Measurements from ENCODE around the gene HELB. TPM values are rescaled to one million over a fixed set of nuclear protein-coding genes. Genes with fewer than 3 reads are reported as not detected.
A peak's percentile ranks its signal among the peaks of the same experiment; 100 is the strongest.

HELB gene
- total RNA-seq, 2 experiments from 2014 or later: 42.3 to 43.3 TPM

- H3K4me3 Mint-ChIP-seq: no peak overlapping the region
- POLR2A ChIA-PET: no interaction called here
- peak overlapping the region; percentile 58 for H3K27ac Mint-ChIP-seq
Measured at GRCh38 chr12:66309606-66310005, 7.3 kb downstream of the HELB start.

GRCh38 chr12:66312189-66312588 is 9.9 kb downstream of the HELB start:
- Mint-ChIP-seq H3K4me1 (peaks cover 61% of the 10 kb centered on the region), H3K4me3 (peak overlapping the region; percentile 2), H3K27ac (no peak overlapping the region), H3K36me3 (ENCODE audit: low read depth) (peaks cover 70% of the 10 kb centered on the region), H3K9me3 (peaks cover 2% of the 10 kb centered on the region), H3K27me3 (no peaks in the 10 kb centered on the region)
- ChIA-PET CTCF (interaction anchor here (0.6 to 2.4 kb wide), 3 partner anchors 10 to 814 kb away, joined by 3 to 8 read pairs (median 3); partner anchors contain the start of gene HELB), POLR2A (no interaction called here)
- DNase-seq: no peak

More at GRCh38 chr12:66309606-66310005, 7.3 kb downstream of the HELB start:
- CTCF ChIA-PET: no interaction called here
- peaks cover 80% of the 10 kb centered on the region for H3K4me1 Mint-ChIP-seq
- no peak for DNase-seq
- H3K9me3 Mint-ChIP-seq: peaks cover 2% of the 10 kb centered on the region
- H3K27me3 Mint-ChIP-seq: no peaks in the 10 kb centered on the region
- peaks cover 84% of the 10 kb centered on the region for H3K36me3 Mint-ChIP-seq (ENCODE audit: low read depth)

DNA sequence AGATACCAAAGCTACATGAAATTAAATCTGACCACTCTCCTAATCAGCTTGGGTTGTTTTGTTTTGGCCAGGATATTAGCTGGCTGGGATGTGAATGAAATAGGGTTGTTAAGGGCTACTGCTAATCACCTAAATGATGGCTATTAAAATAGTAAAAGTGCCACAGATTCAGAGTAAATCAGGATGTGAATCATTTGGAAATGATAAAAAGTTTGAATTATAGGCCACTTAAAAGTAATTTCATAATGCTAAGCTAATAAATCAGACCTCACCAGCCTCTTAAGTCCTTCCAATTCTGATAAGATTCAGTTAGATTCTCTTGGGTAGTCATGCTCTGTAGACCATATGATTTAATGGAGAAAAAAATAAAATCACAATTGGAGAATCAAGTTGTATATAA is 12.0 kb downstream of the HELB start:
- Mint-ChIP-seq H3K27me3 (no peaks in the 10 kb centered on the region), H3K36me3 (ENCODE audit: low read depth) (peaks cover 68% of the 10 kb centered on the region), H3K27ac (no peak overlapping the region), H3K9me3 (peaks cover 2% of the 10 kb centered on the region), H3K4me3 (no peak overlapping the region), H3K4me1 (peaks cover 62% of the 10 kb centered on the region)
- CTCF ChIA-PET: interaction anchor here (0.6 to 2.5 kb wide), 3 partner anchors 12 to 1677 kb away, joined by 3 to 6 read pairs (median 3); partner anchors contain the start of gene HELB
- POLR2A ChIA-PET: no interaction called here
- DNase-seq: no peak

DNA sequence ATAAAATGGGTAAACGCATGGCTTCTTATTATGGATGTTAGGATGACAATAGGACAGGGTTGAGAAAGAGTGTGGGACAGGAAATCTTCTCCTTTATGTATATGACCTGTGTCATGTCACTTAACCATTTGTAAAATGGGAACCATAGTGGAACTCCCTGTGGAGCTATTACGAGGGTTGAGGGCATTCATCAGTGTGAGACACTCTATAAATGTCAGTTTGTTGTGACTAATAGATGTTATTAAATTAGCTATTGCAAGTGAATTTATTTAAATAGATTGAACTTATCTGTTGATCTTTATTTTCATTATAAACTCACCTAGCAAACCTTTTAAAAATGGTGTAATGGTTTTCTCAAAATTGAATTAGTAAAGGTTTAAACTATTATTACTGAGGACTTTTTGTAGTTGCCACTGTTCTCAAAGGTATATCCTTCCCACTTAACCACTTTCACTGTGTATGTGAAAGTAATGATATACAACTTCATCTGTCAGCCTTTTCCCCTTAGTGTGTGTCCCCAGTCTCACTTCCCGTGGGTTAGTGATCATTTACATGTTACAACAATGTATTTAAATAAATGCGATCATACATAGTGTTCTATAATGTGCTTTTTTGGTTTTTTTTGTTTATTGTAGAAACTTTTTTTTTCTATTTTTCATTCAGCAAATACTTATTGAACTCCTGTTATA is 17.1 kb downstream of the HELB start:
- POLR2A ChIA-PET: no interaction called here
- CTCF ChIA-PET: interaction anchor here (0.7 kb wide), 1 partner anchor 12 kb away, joined by 3 read pairs; no protein-coding TSS in a partner anchor
- no peak overlapping the region for H3K4me3 Mint-ChIP-seq
- H3K27ac Mint-ChIP-seq: no peak overlapping the region
- H3K36me3 Mint-ChIP-seq (ENCODE audit: low read depth): peaks cover 57% of the 10 kb centered on the region
- no peaks in the 10 kb centered on the region for H3K27me3 Mint-ChIP-seq
- no peaks in the 10 kb centered on the region for H3K9me3 Mint-ChIP-seq
- no peak for DNase-seq
- peaks cover 28% of the 10 kb centered on the region for H3K4me1 Mint-ChIP-seq

DNA sequence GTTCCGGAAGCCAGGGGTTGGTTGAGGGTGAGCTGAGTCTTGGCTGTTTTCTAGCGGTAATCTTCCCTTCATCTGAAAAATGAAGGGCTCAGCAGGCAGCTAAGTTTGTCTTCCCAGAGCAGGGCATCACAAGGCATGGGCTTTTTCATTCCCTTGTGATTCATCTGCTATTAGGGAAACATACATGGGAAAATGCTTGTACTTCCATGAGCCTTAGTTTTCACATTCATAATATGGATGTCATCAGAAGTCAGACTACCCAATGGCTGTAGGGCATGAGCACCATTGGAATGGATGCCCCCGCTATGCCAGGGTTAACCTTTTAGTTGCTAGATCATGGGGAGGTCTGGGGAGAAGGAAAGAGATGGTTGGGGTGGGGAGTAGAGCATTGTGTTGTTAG is 18.7 kb downstream of the HELB start:
- Mint-ChIP-seq H3K9me3 (no peaks in the 10 kb centered on the region), H3K27ac (no peak overlapping the region), H3K4me1 (peaks cover 28% of the 10 kb centered on the region), H3K36me3 (ENCODE audit: low read depth) (peaks cover 67% of the 10 kb centered on the region), H3K4me3 (no peak overlapping the region), H3K27me3 (no peaks in the 10 kb centered on the region)
- ChIA-PET CTCF (no interaction called here), POLR2A (no interaction called here)
- no peak for DNase-seq

GRCh38 chr12:66321435-66321834 is 19.1 kb downstream of the HELB start:
- Mint-ChIP-seq H3K27me3 (no peaks in the 10 kb centered on the region), H3K27ac (no peak overlapping the region)

GRCh38 chr12:66323017-66323416 is 20.7 kb downstream of the HELB start:
- ChIA-PET POLR2A (no interaction called here), CTCF (no interaction called here)
- Mint-ChIP-seq H3K27me3 (no peaks in the 10 kb centered on the region), H3K4me1 (peaks cover 17% of the 10 kb centered on the region), H3K36me3 (ENCODE audit: low read depth) (peaks cover 72% of the 10 kb centered on the region), H3K27ac (no peak overlapping the region), H3K4me3 (no peak overlapping the region), H3K9me3 (no peaks in the 10 kb centered on the region)
- no peak for DNase-seq

More at GRCh38 chr12:66321435-66321834, 19.1 kb downstream of the HELB start:
- H3K4me1 Mint-ChIP-seq: peaks cover 26% of the 10 kb centered on the region
- DNase-seq: no peak
- peaks cover 67% of the 10 kb centered on the region for H3K36me3 Mint-ChIP-seq (ENCODE audit: low read depth)
- ChIA-PET CTCF (interaction anchor here (1.2 kb wide), 1 partner anchor 10 kb away, joined by 3 read pairs; no protein-coding TSS in a partner anchor), POLR2A (no interaction called here)
- no peaks in the 10 kb centered on the region for H3K9me3 Mint-ChIP-seq
- no peak overlapping the region for H3K4me3 Mint-ChIP-seq

DNA sequence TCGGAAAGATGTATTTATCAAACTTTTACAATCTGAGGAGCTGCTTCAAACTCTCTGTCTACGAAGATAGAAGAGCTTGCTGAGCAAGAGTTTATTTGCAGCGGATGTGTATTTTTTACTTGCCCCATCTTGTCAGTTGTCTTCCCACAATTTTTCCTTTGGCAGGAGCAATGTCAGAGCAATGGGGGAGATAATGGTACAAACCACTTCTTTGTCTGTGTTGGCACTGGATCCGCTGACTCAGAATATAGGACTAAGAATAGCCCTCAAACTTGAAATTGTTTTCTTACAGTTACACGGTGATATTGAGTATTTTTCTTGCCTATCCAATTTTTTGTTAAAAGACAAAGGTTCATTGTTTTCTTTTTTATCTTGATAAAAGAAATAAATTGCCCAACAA is 27.6 kb downstream of the HELB start:
- Mint-ChIP-seq H3K4me1 (peaks cover 4% of the 10 kb centered on the region), H3K27ac (no peak overlapping the region), H3K9me3 (no peaks in the 10 kb centered on the region), H3K4me3 (no peak overlapping the region), H3K27me3 (no peaks in the 10 kb centered on the region), H3K36me3 (ENCODE audit: low read depth) (peaks cover 75% of the 10 kb centered on the region)
- POLR2A ChIA-PET: no interaction called here
- CTCF ChIA-PET: interaction anchor here (1.5 to 1.6 kb wide), 2 partner anchors 22 to 27 kb away, joined by 3 to 8 read pairs; partner anchors contain the start of gene HELB
- DNase-seq: no peak

DNA sequence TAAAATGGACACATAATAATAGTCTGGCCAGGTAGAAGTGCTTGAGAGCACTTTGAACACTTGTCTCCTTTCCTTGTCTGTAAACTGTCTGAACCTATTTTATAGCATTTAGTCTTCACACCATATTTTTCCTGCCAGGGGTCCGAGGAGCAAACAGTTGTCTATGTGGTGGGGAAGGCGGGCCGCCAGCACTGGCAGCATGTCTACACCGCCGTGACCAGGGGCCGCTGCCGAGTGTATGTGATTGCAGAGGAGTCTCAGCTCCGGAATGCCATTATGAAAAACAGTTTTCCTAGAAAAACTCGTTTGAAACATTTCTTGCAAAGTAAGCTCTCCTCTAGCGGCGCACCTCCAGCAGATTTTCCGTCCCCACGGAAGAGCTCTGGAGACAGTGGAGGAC is 28.7 kb downstream of the HELB start:
- Mint-ChIP-seq H3K4me3 (no peak overlapping the region), H3K4me1 (peaks cover 4% of the 10 kb centered on the region), H3K27me3 (no peaks in the 10 kb centered on the region), H3K9me3 (no peaks in the 10 kb centered on the region), H3K36me3 (ENCODE audit: low read depth) (peaks cover 64% of the 10 kb centered on the region), H3K27ac (no peak overlapping the region)
- POLR2A ChIA-PET: no interaction called here
- CTCF ChIA-PET: no interaction called here
- no peak for DNase-seq

DNA sequence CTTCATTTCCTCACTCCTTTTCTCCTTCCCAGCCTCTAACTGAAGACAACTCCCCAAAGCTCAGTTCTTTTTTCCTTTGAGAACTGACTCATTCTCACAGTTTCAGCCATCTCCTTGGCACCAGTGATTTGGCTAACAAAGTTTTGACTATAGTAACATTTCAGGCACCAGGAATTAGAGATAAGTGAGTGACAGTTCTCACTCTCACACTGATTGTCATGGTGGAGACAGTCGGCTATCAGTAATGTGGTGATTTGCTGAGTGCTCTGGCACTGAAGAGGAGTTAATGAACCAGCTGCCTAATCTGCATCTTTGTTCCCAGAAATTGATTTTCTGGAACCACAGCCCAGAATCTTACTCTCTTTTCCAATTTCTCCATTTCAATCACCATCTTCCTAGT is 29.5 kb downstream of the HELB start:
- Mint-ChIP-seq H3K36me3 (ENCODE audit: low read depth) (peaks cover 58% of the 10 kb centered on the region), H3K27me3 (no peaks in the 10 kb centered on the region), H3K27ac (no peak overlapping the region), H3K4me1 (peaks cover 4% of the 10 kb centered on the region), H3K4me3 (no peak overlapping the region), H3K9me3 (no peaks in the 10 kb centered on the region)
- CTCF ChIA-PET: no interaction called here
- DNase-seq: no peak
- POLR2A ChIA-PET: no interaction called here

DNA sequence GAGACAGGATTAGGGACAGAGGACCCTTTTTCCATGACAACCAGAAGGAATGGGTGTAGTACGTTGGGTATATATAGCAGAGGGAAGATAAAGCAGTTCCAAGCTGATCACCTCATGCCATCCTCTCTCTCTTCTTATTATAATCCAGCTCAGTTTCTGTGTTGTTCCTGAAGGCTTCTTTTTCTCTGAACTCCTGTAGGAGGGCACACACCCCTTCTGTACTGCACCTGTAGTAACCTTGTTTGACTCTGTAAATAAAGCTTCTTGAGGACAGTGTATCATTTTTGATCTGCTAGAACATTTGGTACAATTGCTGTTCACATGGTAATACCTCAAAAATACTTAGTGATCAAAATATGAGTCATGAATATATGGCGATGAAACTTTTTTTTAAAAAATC is 33.5 kb downstream of the HELB start:
- no peak for DNase-seq
- CTCF ChIA-PET: interaction anchor here (0.6 to 0.8 kb wide), 2 partner anchors 10 to 49 kb away, joined by 3 read pairs; no protein-coding TSS in a partner anchor
- H3K9me3 Mint-ChIP-seq: peaks cover 9% of the 10 kb centered on the region
- H3K27me3 Mint-ChIP-seq: no peaks in the 10 kb centered on the region
- H3K4me3 Mint-ChIP-seq: no peak overlapping the region
- peaks cover 62% of the 10 kb centered on the region for H3K36me3 Mint-ChIP-seq (ENCODE audit: low read depth)
- H3K27ac Mint-ChIP-seq: no peak overlapping the region
- POLR2A ChIA-PET: no interaction called here
- H3K4me1 Mint-ChIP-seq: peaks cover 4% of the 10 kb centered on the region

DNA sequence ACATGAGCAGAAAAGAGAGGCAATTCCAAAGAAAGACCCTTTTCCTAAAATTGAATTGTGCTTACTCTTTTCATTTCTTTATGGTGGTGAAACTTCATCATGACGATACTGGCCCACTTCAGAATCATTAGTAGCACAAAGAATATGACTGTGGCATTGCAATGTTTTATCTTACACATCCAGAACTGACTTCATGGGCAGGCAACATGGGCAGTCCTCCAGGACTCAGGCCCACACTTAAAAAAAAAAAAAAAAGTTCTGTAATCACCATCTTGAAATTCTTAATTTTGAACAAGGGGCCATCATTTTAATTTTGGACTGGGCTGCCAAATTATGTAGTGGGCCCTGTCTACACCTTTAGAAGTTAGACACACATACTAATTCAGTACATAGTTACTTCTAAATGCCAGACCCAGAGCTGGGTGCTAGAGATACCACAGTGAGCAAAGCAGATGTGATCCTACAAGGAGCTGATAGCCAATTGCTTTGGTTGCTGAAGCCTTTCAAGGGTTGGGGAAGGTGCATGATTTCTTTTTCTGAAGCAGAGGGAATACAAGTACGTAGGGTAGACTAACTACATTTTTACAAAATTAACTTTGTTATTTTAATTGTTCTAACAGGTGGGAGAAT is 35.2 kb downstream of the HELB start:
- POLR2A ChIA-PET: no interaction called here
- CTCF ChIA-PET: interaction anchor here (0.7 kb wide), 1 partner anchor 151 kb away, joined by 3 read pairs; no protein-coding TSS in a partner anchor
- Mint-ChIP-seq H3K4me3 (no peak overlapping the region), H3K27me3 (no peaks in the 10 kb centered on the region), H3K9me3 (peaks cover 20% of the 10 kb centered on the region), H3K27ac (peak overlapping the region; percentile 43), H3K36me3 (ENCODE audit: low read depth) (peaks cover 62% of the 10 kb centered on the region), H3K4me1 (no peaks in the 10 kb centered on the region)
- DNase-seq: no peak

GRCh38 chr12:66340131-66340530 is 37.8 kb downstream of the HELB start:
- no peak overlapping the region for H3K4me3 Mint-ChIP-seq
- peaks cover 69% of the 10 kb centered on the region for H3K36me3 Mint-ChIP-seq (ENCODE audit: low read depth)
- H3K27ac Mint-ChIP-seq: no peak overlapping the region
- H3K27me3 Mint-ChIP-seq: no peaks in the 10 kb centered on the region
- no peak for DNase-seq
- H3K9me3 Mint-ChIP-seq: peaks cover 27% of the 10 kb centered on the region
- ChIA-PET CTCF (no interaction called here), POLR2A (no interaction called here)
- H3K4me1 Mint-ChIP-seq: peaks cover 10% of the 10 kb centered on the region
